HL-60 (cell line): Measurements from ENCODE around the gene BMP2K.

Experiments used
- CTCF ChIP-seq: IDR thresholded peaks from one replicate; pipeline ENCODE4 v1.5.1; 2011; ENCODE audit warnings: low read length, control low read depth, inconsistent platforms; ENCODE audit not compliant: insufficient read depth
- GABPA ChIP-seq: IDR thresholded peaks from 2 replicates; pipeline ENCODE4 v1.6.1; 2012; ENCODE audit warnings: low read depth
- POLR2AphosphoS5 ChIP-seq: IDR thresholded peaks from 2 replicates; pipeline ENCODE4 v1.6.1; 2012; ENCODE audit warnings: low read depth
- REST ChIP-seq: IDR thresholded peaks from 2 replicates; pipeline ENCODE4 v1.6.1; 2012; ENCODE audit warnings: low read depth; ENCODE audit not compliant: insufficient replicate concordance
- SPI1 ChIP-seq: IDR thresholded peaks from 2 replicates; pipeline ENCODE4 v1.6.1; 2012; ENCODE audit warnings: low read depth, mild to moderate bottlenecking, borderline replicate concordance

GRCh38 chr4:78953769-78954666 lies 177.9 kb downstream of the BMP2K start:
- TF ChIP-seq CTCF (peak; percentile 8), POLR2AphosphoS5 (no peak), REST (no peak), SPI1 (no peak), GABPA (no peak)
